IMR-90 (cell line): ENCODE results near the gene CSNK2A3. TPM values are rescaled to one million over a fixed set of nuclear protein-coding genes. Genes with fewer than 3 reads are reported as not detected.

Source experiments
- ATAC-seq: fragments of 200-7000 bp; cut with Tn5 transposase; 2 replicates; pipeline ENCODE4 v1.9.1; 2020; ENCODE audit warnings: low read depth, mild to moderate bottlenecking, moderate library complexity
- BruUV-seq: library from RNA; stranded (reverse); fragments of 400-500 nt; replicated peaks from 2 replicates; lab custom pipeline; 2021; lab: Mats Ljungman, UMichigan
- CTCF ChIA-PET: fragments of 300-600 bp; formaldehyde crosslinking; extraction: SDS; loops from one replicate; lab custom pipeline; 2021; ENCODE audit warnings: antibody characterized with exemption; lab: Yijun Ruan, JAX
- POLR2A ChIA-PET: fragments of 300-600 bp; sonication (Branson Sonifier 250); formaldehyde crosslinking; loops from one replicate; lab custom pipeline; 2022; ENCODE audit warnings: antibody characterized with exemption; ENCODE audit not compliant: unreplicated experiment; lab: Charles Lee
- DNase-seq: peaks from one replicate; pipeline ENCODE4 v3.0.0; 2013
- H2AFZ ChIP-seq: replicated peaks from 2 replicates; pipeline ENCODE3; 2013; ENCODE audit warnings: low read length, mild to moderate bottlenecking; ENCODE audit not compliant: poor library complexity
- H2AK5ac ChIP-seq: 2 replicates; pipeline ENCODE4 v1.6.1; 2013; ENCODE audit warnings: low read depth, low read length, inconsistent platforms
- H2AK9ac ChIP-seq: replicated peaks from 2 replicates; pipeline ENCODE3; 2013; ENCODE audit warnings: mild to moderate bottlenecking, low read depth, low read length, moderate library complexity; ENCODE audit not compliant: poor library complexity
- H2BK120ac ChIP-seq: 2 replicates; pipeline ENCODE4 v1.6.1; 2013; ENCODE audit warnings: low read depth, low read length, inconsistent platforms
- H2BK15ac ChIP-seq: 3 replicates; pipeline ENCODE4 v1.6.1; 2013; ENCODE audit warnings: low read depth, low read length, inconsistent platforms
- H2BK20ac ChIP-seq: 2 replicates; pipeline ENCODE4 v1.6.1; 2013; ENCODE audit warnings: low read depth, mild to moderate bottlenecking, inconsistent platforms, low read length, moderate library complexity
- H2BK5ac ChIP-seq: 2 replicates; pipeline ENCODE4 v1.6.1; 2013; ENCODE audit warnings: mild to moderate bottlenecking, low read depth, low read length, inconsistent platforms; ENCODE audit not compliant: poor library complexity, severe bottlenecking
- H3K14ac ChIP-seq: replicated peaks from 2 replicates; pipeline ENCODE4 v1.6.1; 2013; ENCODE audit warnings: low read depth, low read length, inconsistent platforms
- H3K18ac ChIP-seq: 2 replicates; pipeline ENCODE4 v1.6.1; 2013; ENCODE audit warnings: low read depth, low read length, control low read depth
- H3K23ac ChIP-seq: 2 replicates; pipeline ENCODE4 v1.6.1; 2013; ENCODE audit warnings: low read depth, low read length, inconsistent platforms
- H3K27ac ChIP-seq: 2 replicates; pipeline ENCODE4 v1.5.1; 2013; ENCODE audit warnings: mild to moderate bottlenecking, control low read depth, low read length; ENCODE audit not compliant: insufficient read depth
- H3K27me3 ChIP-seq: 2 replicates; pipeline ENCODE4 v1.6.1; 2013; ENCODE audit warnings: low read length; ENCODE audit not compliant: control insufficient read depth, insufficient read depth
- H3K36me3 ChIP-seq: 2 replicates; pipeline ENCODE4 v1.6.1; 2013; ENCODE audit warnings: low read length, mixed read lengths; ENCODE audit not compliant: control insufficient read depth, insufficient read depth
- H3K4ac ChIP-seq: 2 replicates; pipeline ENCODE4 v1.6.1; 2013; ENCODE audit warnings: low read depth, low read length, inconsistent platforms
- H3K4me1 ChIP-seq: 2 replicates; pipeline ENCODE4 v1.6.1; 2013; ENCODE audit warnings: low read length, mixed read lengths; ENCODE audit not compliant: control insufficient read depth, insufficient read depth
- H3K4me2 ChIP-seq: 2 replicates; pipeline ENCODE4 v1.6.1; 2013; ENCODE audit warnings: low read depth, mild to moderate bottlenecking, control low read depth, low read length, moderate library complexity
- H3K4me3 ChIP-seq: 2 replicates; pipeline ENCODE4 v1.5.1; 2013; ENCODE audit warnings: low read depth, mild to moderate bottlenecking, control low read depth, low read length, moderate library complexity; ENCODE audit not compliant: insufficient read depth
- H3K56ac ChIP-seq: 2 replicates; pipeline ENCODE4 v1.6.1; 2013; ENCODE audit warnings: low read length, inconsistent platforms; ENCODE audit not compliant: insufficient read depth; ENCODE audit errors: extremely low read depth
- H3K79me1 ChIP-seq, 2 experiments: 2 replicates each; pipeline ENCODE4 v1.6.1; 2013; ENCODE audit warnings: low read length in 2 of 2, inconsistent platforms in 1 of 2, low read depth in 1 of 2
- H3K9ac ChIP-seq: 2 replicates; pipeline ENCODE4 v1.6.1; 2013; ENCODE audit warnings: low read depth, low read length, control low read depth
- H3K9me1 ChIP-seq: 2 replicates; pipeline ENCODE4 v1.6.1; 2013; ENCODE audit warnings: low read length, inconsistent platforms; ENCODE audit not compliant: insufficient read depth
- H3K9me3 ChIP-seq: 2 replicates; pipeline ENCODE4 v1.6.1; 2013; ENCODE audit warnings: low read length; ENCODE audit not compliant: control insufficient read depth, insufficient read depth
- H4K20me1 ChIP-seq: 2 replicates; pipeline ENCODE4 v1.6.1; 2013; ENCODE audit warnings: low read length, inconsistent platforms; ENCODE audit not compliant: insufficient read depth
- H4K5ac ChIP-seq: 2 replicates; pipeline ENCODE4 v1.6.1; 2013; ENCODE audit warnings: mild to moderate bottlenecking, low read depth, low read length, control low read depth
- H4K8ac ChIP-seq, 2 experiments: 2 replicates each; pipeline ENCODE4 v1.6.1; 2013; ENCODE audit warnings: low read depth in 2 of 2, low read length in 2 of 2, control low read depth in 1 of 2, inconsistent platforms in 1 of 2
- H4K91ac ChIP-seq: 2 replicates; pipeline ENCODE4 v1.6.1; 2013; ENCODE audit warnings: low read depth, low read length, inconsistent platforms; ENCODE audit not compliant: insufficient read depth
- BHLHE40 ChIP-seq: fragments of 150-350 bp; IDR thresholded peaks from 2 replicates; pipeline ENCODE4 v1.6.1; 2016; ENCODE audit warnings: mild to moderate bottlenecking, low read depth, low read length
- CEBPB ChIP-seq: IDR thresholded peaks from 2 replicates; pipeline ENCODE4 v1.6.1; 2012; ENCODE audit warnings: low read depth, low read length, improper control_type of control experiment
- CHD1 ChIP-seq: IDR thresholded peaks from 2 replicates; pipeline ENCODE4 v1.6.1; 2012; ENCODE audit warnings: low read depth, low read length, improper control_type of control experiment
- CTCF ChIP-seq: conservative IDR thresholded peaks from 2 replicates; pipeline ENCODE4 v1.5.1; 2012; ENCODE audit warnings: mild to moderate bottlenecking, low read depth, low read length, improper control_type of control experiment
- MAFK ChIP-seq: IDR thresholded peaks from 2 replicates; pipeline ENCODE4 v1.6.1; 2012; ENCODE audit warnings: low read depth, low read length, improper control_type of control experiment
- MAZ ChIP-seq: IDR thresholded peaks from 2 replicates; pipeline ENCODE4 v1.6.1; 2012; ENCODE audit warnings: low read depth, mild to moderate bottlenecking, low read length, improper control_type of control experiment, moderate library complexity, borderline replicate concordance
- MXI1 ChIP-seq: IDR thresholded peaks from 2 replicates; pipeline ENCODE4 v1.6.1; 2012; ENCODE audit warnings: low read depth, mild to moderate bottlenecking, low read length, moderate library complexity, borderline replicate concordance
- NFE2L2 ChIP-seq: fragments of 150-350 bp; IDR thresholded peaks from 2 replicates; pipeline ENCODE4 v1.6.1; 2016; ENCODE audit warnings: low read depth, mild to moderate bottlenecking, low read length
- POLR2A ChIP-seq: IDR thresholded peaks from 2 replicates; pipeline ENCODE4 v1.6.1; 2012; ENCODE audit warnings: mild to moderate bottlenecking, low read depth, low read length
- RAD21 ChIP-seq: IDR thresholded peaks from 2 replicates; pipeline ENCODE4 v1.6.1; 2012; ENCODE audit warnings: low read length, improper control_type of control experiment
- RCOR1 ChIP-seq: IDR thresholded peaks from 2 replicates; pipeline ENCODE4 v1.6.1; 2012; ENCODE audit warnings: mild to moderate bottlenecking, low read length, improper control_type of control experiment; ENCODE audit not compliant: insufficient replicate concordance
- RFX5 ChIP-seq: IDR thresholded peaks from 2 replicates; pipeline ENCODE4 v1.8.0; 2012; ENCODE audit warnings: low read depth, mild to moderate bottlenecking, low read length, moderate library complexity
- SMC3 ChIP-seq: fragments of 150-350 bp; IDR thresholded peaks from 2 replicates; pipeline ENCODE4 v1.6.1; 2016; ENCODE audit warnings: low read depth, mild to moderate bottlenecking, antibody characterized with exemption, low read length, moderate library complexity
- WGBS, 2 experiments: methylation state at CpG; one replicate each; pipeline versions ENCODE4 v1.1.5 to v1.1.7; 2013; ENCODE audit warnings: missing lambda C conversion rate in 2 of 2; ENCODE audit not compliant: insufficient read length in 1 of 2; ENCODE audit errors: extremely low coverage in 2 of 2; 5-methylcytosine and 5-hydroxymethylcytosine counted together
- dilution Hi-C: fragments of 300-500 bp; cut with HindIII; formaldehyde crosslinking; loops from one replicate; pipeline ENCODE4 v1.14.3; 2018; ENCODE audit warnings: low sequenced_read_pairs; ENCODE audit not compliant: unreplicated experiment
- in situ Hi-C: fragments of 300-500 bp; cut with MboI; formaldehyde crosslinking; loops from 3 replicates; pipeline ENCODE4 v1.14.3; 2019; ENCODE audit warnings: low sequenced_read_pairs, inconsistent platforms, mixed read lengths
- intact Hi-C: fragments of 100-400 bp; cut with micrococcal nuclease; formaldehyde crosslinking; loops from 2 replicates; pipeline ENCODE4 v1.10.0; 2022
- polyA plus RNA-seq, 3 experiments: library from polyadenylated mRNA; depleted of rRNA; stranded (reverse); fragments of >200 nt; gene quantifications; 2 replicates each; pipeline ENCODE4 v1.2.3, GENCODE V29; 2012; ENCODE audit warnings: low replicate concordance in 1 of 3
- total RNA-seq: library from RNA; depleted of rRNA; stranded (reverse); fragments of >200 nt; gene quantifications from 2 replicates; pipeline ENCODE4 v1.2.3, GENCODE V29; 2012
- TF ChIP-seq, protein P1 (sequence below): fragments of 150-350 bp; IDR thresholded peaks from 2 replicates; pipeline ENCODE4 v1.6.1; 2017; ENCODE audit warnings: mild to moderate bottlenecking, antibody characterized with exemption, low read length, low read depth
- TF ChIP-seq, protein P2 (sequence below): fragments of 150-350 bp; IDR thresholded peaks from 2 replicates; pipeline ENCODE4 v1.6.1; 2016; ENCODE audit warnings: low read depth, mild to moderate bottlenecking, low read length, moderate library complexity, borderline replicate concordance

Gene CSNK2A3
- total and polyA plus RNA-seq, 2 of the 4 experiments (the other 2 are of a cell fraction): 1.2 to 3.2 TPM

DNA sequence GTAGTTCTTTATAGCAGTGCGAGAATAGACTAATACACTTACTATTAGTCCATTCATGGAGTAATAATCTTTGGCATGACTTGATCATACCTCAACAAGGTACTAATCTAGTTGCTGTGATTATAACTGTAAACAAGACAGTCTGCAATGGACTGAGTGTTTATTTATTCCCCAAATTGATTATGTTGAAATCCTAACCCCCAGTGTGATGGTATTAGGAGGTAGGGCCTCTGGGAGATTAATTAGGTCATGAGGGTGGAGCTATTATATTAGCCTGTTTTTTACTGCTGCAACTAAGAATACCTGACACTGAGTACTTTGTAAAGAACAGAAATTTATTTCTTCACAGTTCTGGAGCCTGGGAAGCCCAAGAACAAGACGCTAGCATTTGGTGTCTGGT lies 30.9 kb upstream of the CSNK2A3 start:
- H3K18ac ChIP-seq: no peak overlapping the region
- H3K56ac ChIP-seq: no peak overlapping the region
- no peaks in the 10 kb centered on the region for H4K20me1 ChIP-seq
- no peaks in the 10 kb centered on the region for H3K36me3 ChIP-seq
- H4K8ac ChIP-seq: no peak overlapping the region
- no peaks in the 10 kb centered on the region; the same call in 1 of the 2 replicates for H3K27me3 ChIP-seq
- dilution Hi-C loops (no loop called here), intact Hi-C loops (no loop called here), in situ Hi-C loops (no loop called here)
- no CpG with 5 or more reads among the region's 2 CpGs for whole genome bisulfite sequencing, 2 experiments
- DNase-seq (no peak), ATAC-seq (no peak)
- H3K79me1 ChIP-seq: no peaks in the 10 kb centered on the region; a peak in 1 of 4 replicates
- H3K9ac ChIP-seq: no peak overlapping the region
- H3K4ac ChIP-seq: no peak overlapping the region
- no peaks in the 10 kb centered on the region for H3K9me3 ChIP-seq
- H2BK15ac ChIP-seq: no peak overlapping the region
- H4K91ac ChIP-seq: no peak overlapping the region
- no peaks in the 10 kb centered on the region for H3K4me1 ChIP-seq
- H2AFZ ChIP-seq: no peak overlapping the region
- H3K23ac ChIP-seq: no peak overlapping the region
- no peak overlapping the region for H4K5ac ChIP-seq
- TF ChIP-seq POLR2A (no peak), MAZ (no peak), MAFK (no peak), BHLHE40 (no peak), CHD1 (no peak), RCOR1 (no peak), RAD21 (no peak), CTCF (no peak), SMC3 (no peak), CEBPB (no peak), RFX5 (no peak), MXI1 (no peak), NFE2L2 (no peak)
- TF ChIP-seq, protein P1, sequence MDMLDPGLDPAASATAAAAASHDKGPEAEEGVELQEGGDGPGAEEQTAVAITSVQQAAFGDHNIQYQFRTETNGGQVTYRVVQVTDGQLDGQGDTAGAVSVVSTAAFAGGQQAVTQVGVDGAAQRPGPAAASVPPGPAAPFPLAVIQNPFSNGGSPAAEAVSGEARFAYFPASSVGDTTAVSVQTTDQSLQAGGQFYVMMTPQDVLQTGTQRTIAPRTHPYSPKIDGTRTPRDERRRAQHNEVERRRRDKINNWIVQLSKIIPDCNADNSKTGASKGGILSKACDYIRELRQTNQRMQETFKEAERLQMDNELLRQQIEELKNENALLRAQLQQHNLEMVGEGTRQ: no peak
- TF ChIP-seq, protein P2, sequence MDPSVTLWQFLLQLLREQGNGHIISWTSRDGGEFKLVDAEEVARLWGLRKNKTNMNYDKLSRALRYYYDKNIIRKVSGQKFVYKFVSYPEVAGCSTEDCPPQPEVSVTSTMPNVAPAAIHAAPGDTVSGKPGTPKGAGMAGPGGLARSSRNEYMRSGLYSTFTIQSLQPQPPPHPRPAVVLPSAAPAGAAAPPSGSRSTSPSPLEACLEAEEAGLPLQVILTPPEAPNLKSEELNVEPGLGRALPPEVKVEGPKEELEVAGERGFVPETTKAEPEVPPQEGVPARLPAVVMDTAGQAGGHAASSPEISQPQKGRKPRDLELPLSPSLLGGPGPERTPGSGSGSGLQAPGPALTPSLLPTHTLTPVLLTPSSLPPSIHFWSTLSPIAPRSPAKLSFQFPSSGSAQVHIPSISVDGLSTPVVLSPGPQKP: no peak
- no peak overlapping the region for H3K27ac ChIP-seq
- CTCF ChIA-PET: interaction anchor here (0.6 kb wide), 1 partner anchor 141 kb away, joined by 3 read pairs; no protein-coding TSS in a partner anchor
- H3K4me3 ChIP-seq: no peak overlapping the region
- H2AK5ac ChIP-seq: no peak overlapping the region
- H3K4me2 ChIP-seq: no peak overlapping the region
- no TSS peak for BruUV-seq
- H3K14ac ChIP-seq: no peak overlapping the region
- no peak overlapping the region for H2BK20ac ChIP-seq
- no peaks in the 10 kb centered on the region for H3K9me1 ChIP-seq
- no peak overlapping the region for H2BK120ac ChIP-seq
- H2BK5ac ChIP-seq: no peak overlapping the region
- POLR2A ChIA-PET: no interaction called here
- H2AK9ac ChIP-seq: no peak overlapping the region
